HT1080 (cell line): ENCODE results near the gene CCL3. TPM values are rescaled to one million over a fixed set of nuclear protein-coding genes. Genes with fewer than 3 reads are reported as not detected.
"Not testable (repeated sequence)": the region's sequence is repeated elsewhere in the genome, so short reads cannot be mapped to it uniquely, and the experiment has no call there.

ENCODE experiments used
- DNase-seq: peaks from one replicate; pipeline ENCODE4 v3.0.0-alpha.2; 2015; ENCODE audit warnings: low read depth
- polyA plus RNA-seq, 2 experiments: library from polyadenylated mRNA; depleted of rRNA; stranded (reverse); fragments of >200 nt; gene quantifications; 2 replicates each; pipeline ENCODE4 v1.2.3, GENCODE V29; 2015
- total RNA-seq: library from RNA; depleted of rRNA; stranded (reverse); fragments of >200 nt; shearing (Covaris generic); gene quantifications from 2 replicates; pipeline ENCODE4 v1.2.3, GENCODE V29; 2014; rRNA removed

Gene CCL3
- 0.17 TPM in 1 of 2 replicates, not detected in the other for total RNA-seq
- polyA plus RNA-seq (2015; cell fraction: cytosol; rRNA removed) = 0.36 TPM in 1 of 2 replicates, not detected in the other
- 0.12 TPM in 1 of 2 replicates, not detected in the other for polyA plus RNA-seq (2015; cell fraction: nucleus; rRNA removed)

DNA sequence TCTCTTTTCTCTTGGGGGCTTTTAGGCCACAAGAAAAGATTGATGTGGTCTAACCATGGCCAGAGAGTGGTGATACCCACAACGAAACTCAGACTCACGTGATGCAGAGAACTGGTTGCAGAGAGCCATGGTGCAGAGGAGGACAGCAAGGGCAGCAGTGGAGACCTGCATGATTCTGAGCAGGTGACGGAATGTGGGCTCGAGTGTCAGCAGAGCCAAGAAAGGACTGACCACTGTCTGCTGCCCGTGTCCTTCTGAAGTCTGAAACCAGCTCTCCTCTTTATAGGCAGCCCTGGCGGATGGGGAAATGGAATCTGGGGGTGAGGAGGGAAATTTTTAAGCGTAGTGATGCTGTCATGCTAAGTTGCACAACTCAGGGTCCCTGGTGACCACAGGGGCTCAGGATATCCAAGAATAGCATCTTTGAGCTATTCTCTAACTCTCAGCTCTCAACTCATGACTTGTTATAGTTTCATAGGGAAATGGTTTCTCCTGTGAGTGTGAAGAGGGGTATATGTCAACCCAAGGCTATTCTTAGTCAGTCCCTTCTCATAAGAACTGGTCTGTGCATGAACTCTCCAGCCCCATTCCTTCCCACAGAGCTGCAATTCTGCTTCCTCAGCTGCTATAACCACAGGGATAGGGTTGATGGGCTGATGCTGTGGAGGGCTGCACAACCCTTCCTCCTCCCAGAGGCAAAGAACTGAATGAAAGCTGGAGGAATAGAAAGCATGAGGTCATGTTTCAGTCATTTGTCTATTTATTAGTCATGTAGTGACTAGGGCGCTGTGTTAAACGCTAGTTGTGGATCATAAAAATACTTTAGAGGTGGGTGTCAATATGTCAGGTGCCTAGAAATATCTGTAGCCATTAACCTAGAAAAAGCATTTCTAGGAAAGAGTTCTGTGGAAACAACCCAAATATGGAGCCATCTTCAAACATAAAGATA, at the start of gene CCL3:
CCL3 (minus strand) TSS at position 256 of the 949 bp plus-strand sequence; CDS start at position 171, 85 bp downstream.
- peak; percentile 79 for DNase-seq

DNA sequence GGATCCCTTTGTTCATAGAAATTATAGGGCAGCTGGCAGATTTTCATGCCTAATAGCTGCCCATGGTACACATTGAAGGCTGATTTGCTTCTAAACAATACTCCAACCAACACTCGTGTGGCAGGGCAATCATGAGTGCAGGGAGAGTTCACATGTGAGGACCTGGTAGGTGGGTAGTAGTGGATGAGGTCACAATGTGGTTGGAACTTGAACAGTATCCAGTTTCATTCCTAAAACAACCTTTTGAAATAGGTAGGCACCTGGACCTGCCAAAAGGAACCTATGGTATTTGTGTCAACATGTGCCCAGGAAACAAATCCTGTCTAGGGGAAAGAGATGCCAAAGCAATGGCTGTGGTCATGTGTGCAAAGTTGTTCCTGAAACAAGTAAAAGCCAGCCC, 46.5 kb upstream of the CCL3 start:
- no peak for DNase-seq

DNA sequence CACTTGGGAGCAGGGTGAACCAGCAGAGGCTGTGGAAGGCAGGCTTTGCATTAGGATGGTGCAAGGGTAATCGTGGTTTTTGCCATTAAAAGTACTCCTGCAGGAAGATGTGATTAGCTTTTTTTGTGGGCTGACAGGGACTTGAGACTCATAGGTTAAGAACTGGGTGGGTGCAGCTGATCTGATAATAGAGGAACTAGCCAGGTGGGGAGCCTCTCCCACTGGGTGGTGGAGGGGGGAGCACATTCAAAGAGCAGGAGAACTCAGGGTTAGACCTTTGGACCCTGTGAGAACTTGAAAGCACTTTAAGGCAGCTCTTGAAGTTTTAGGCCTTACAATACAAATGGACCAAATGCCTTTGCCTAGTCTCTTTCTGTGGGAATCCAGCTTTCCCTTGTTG, 46.1 kb upstream of the CCL3 start:
- DNase-seq = no peak

DNA sequence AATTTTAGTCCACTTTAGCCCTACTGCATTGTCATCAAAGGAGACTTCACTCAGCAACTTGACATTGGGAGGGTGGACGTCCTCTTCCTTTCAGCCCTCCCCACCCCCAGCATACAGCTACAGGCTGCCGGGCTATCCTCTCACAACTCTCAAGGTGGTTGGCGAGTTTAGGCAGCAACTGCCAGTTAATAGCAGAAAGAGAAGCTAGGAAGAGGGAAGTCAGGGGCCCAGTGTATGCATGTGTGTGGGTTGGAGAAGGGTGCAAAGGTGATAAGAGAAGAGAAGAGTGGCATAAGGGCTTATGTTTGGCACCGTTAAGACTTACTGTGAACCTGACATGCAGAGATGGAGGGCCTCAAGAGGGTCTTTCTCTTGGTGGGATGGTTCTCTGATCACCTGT, 45.5 kb upstream of the CCL3 start:
- DNase-seq = no peak

- no peak for DNase-seq
Observed at GRCh38 chr17:36133602-36134236, 43.8 kb upstream of the CCL3 start.

DNA sequence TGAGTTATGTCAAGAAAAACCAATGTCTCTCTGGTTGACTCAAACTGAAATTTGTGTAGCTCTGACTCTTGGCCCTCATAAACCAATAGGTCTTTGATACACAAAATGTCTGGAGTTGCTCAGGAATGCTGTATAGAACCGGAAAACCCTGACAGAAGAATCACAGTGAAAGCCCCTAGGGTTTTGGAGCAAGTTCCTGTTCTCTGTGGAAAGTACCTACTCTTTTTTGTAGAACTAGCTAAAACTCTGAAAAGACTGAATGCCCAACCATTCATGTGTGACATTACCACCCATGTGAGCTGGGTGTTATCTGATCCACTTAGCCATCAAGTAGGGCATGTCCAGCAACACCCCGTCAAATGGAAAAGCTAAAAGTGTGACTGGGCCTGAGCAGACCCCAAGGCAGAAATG, 42.5 kb upstream of the CCL3 start:
- DNase-seq = no peak

DNA sequence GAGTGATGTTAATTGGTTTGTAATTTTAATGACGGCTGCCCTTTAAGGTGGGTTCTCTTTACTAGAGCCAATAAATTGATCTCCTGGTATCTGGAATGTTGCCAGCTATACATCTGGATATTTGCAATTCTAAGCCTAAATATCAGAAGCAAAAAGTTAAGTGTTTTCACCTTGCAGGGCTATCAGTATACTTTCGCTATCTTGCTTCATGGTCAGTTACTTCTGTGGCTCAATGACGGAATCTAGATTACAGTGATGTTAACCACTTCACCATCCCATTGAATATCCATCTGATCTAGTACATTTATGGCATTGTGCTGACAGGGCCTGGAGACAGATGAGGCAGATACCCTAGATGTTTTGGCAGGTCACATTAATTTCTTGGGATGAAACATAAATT, 42.0 kb upstream of the CCL3 start:
- no peak for DNase-seq

- no peak for DNase-seq
Observed at GRCh38 chr17:36131421-36131820, 41.5 kb upstream of the CCL3 start.

DNA sequence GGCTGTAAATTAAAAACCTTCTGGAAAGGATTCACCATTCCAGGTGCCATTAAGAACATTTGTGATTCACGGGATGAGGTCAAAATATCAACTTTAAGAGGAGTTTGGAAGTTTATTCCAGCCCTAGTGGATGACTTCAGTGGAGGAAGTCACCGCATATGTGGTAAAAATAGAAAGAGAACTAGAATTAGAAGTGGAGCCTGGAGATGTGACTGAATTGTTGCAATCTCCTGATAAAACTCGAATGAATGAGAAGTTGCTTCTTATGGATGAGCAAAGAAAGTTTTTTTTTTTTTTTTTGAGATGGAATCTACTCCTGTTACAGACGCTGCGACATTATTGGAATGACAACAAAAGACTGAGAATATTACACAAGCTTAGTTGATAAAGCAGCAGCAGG, 40.4 kb upstream of the CCL3 start:
- DNase-seq = no peak

GRCh38 chr17:36129616-36130015, 39.7 kb upstream of the CCL3 start:
- DNase-seq = no peak

GRCh38 chr17:36128411-36128978, 38.6 kb upstream of the CCL3 start:
- peak; percentile 58 for DNase-seq

DNA sequence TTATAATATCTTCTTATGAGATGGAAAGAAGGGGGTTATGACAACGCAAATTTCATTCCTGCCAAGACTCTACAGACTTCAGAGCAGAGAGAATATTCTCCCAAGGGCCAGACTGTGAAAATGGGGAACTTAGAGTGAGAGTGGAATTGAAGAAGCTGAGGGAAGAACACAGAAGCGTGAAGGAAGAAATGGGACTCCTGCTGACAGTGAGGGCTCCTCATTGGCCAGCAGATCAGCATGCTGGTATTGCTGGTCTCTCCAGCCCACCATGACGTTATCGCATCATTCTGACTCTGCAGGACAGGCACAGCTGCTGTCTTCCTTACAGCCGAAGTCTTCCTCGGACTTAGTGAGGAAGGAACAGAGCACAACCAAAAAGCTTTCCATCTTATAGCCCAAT, 38.0 kb upstream of the CCL3 start:
- no peak for DNase-seq

- DNase-seq = no peak
Observed at GRCh38 chr17:36127199-36127893, 37.4 kb upstream of the CCL3 start.

- no peak for DNase-seq
Observed at GRCh38 chr17:36124879-36125824, 35.2 kb upstream of the CCL3 start.

DNA sequence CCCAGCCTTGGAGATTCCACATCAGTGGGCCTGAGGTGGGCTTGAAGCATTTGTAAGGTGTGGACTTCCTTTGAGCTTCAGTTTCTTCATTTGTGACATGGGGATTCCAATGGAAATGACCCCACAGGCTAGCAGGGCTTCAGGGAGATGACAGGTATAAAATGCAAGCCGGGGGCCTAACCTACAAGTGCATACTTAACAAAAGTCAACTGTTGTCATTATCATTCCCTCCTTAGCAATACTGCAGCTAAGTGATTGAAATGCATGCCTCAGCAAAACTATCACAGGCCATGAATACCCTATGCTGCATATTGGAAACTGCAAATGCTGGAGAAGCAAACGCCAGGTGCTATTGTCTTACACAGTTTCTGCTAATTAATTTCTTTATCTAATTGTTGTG, 33.5 kb upstream of the CCL3 start:
- DNase-seq = no peak

- not testable (repeated sequence) for DNase-seq
Observed at GRCh38 chr17:36121099-36121498, 31.2 kb upstream of the CCL3 start.

DNA sequence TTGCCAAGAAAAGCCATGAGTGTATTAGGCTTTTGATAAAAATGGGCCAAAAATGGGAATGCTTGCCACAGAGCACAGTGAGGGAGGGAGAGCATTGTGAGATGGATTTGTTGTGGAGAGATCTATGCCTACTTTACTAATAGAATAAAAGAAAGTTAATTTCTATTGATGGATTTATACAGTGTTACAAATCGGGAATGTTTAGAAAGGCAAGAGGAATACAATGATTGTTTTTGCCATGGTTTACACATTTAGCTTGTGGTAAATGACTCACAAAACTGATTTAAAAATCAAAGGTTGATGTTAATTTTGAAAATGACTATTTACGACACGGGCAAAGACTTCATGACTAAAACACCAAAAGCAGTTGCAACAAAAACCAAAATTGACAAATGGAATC, 30.3 kb upstream of the CCL3 start:
- DNase-seq = no peak

DNA sequence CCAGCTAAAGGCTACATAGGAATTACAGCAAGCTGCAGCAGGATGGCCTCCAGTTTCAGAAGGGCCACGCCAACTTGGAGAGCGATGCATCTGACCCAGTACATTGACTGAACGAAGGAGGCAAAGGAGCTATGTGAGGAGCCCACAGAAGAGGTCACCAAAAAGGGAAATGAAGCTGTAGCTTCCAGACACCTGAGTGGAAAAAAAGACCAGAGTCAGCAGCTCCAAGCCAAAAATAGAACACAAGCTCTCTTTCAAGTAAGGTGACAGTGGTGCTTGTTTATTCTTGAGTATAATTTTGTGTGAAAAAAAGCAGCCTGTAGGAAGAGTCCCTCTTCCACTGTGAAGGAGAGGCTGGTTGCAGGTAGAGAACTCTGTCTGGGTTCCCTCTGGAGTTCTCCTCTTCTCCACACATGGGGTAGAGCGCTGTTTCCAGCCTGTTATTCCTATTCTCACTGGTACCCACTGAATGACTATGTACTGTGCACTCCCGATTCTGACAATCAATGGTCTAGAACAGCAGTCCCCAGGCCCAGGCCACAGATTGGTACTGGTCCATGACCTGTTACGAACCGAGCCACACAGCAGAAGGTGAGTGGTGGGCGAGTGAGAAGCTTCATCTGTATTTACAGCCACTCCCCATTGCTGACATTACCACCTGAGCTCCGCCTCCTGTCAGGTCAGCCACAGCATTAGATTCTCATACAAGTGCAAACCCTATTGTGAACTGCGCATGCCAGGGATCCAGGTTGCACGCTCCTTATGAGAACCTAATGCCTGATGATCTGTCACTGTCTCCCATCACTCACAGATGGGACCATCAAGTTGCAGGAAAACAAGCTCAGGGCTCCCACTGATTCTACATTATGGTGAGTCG, 28.8 kb upstream of the CCL3 start:
- DNase-seq = no peak
